Keratinocyte (primary cell): Measurements from ENCODE around the gene TLL2. TPM values are rescaled to one million over a fixed set of nuclear protein-coding genes. Genes with fewer than 3 reads are reported as not detected.

ENCODE experiments used
- DNase-seq: peaks from one replicate; pipeline ENCODE4 v3.0.0-alpha.2; 2011; ENCODE audit warnings: low read depth, missing footprints, low spot score
- FAIRE-seq: peaks from 2 replicates; lab custom pipeline; 2011; peaks lifted over from hg19 to GRCh38; lab: Jason Lieb, UNC
- H2AFZ ChIP-seq: 2 replicates; pipeline ENCODE4 v1.6.0; 2012; ENCODE audit warnings: low read length, control low read depth, inconsistent platforms; ENCODE audit not compliant: control insufficient read depth
- H3K27ac ChIP-seq: 2 replicates; pipeline ENCODE4 v1.5.1; 2011; ENCODE audit warnings: low read length; ENCODE audit not compliant: control insufficient read depth, insufficient read depth
- H3K27me3 ChIP-seq: 3 replicates; pipeline ENCODE4 v1.6.0; 2011; ENCODE audit warnings: low read length; ENCODE audit not compliant: control insufficient read depth, insufficient read depth; ENCODE audit errors: extremely low read depth
- H3K36me3 ChIP-seq, 2 experiments: 2 replicates in 1 of 2; 3 replicates in 1 of 2; pipeline ENCODE4 v1.5.1; 2011; ENCODE audit warnings: low read length in 2 of 2, mild to moderate bottlenecking in 1 of 2; ENCODE audit not compliant: control insufficient read depth in 2 of 2, insufficient read depth in 2 of 2; ENCODE audit errors: extremely low read depth in 1 of 2
- H3K4me1 ChIP-seq: 3 replicates; pipeline ENCODE4 v1.5.1; 2011; ENCODE audit warnings: low read length; ENCODE audit not compliant: control insufficient read depth, insufficient read depth; ENCODE audit errors: extremely low read depth
- H3K4me2 ChIP-seq: 3 replicates; pipeline ENCODE4 v1.6.0; 2011; ENCODE audit warnings: low read depth, low read length; ENCODE audit not compliant: control insufficient read depth, insufficient read depth; ENCODE audit errors: extremely low read depth
- H3K4me3 ChIP-seq, 3 experiments: fragments of 200-600 bp in 1 of 3; sonication (generic) in 1 of 3; 2 replicates in 2 of 3; 3 replicates in 1 of 3; pipeline ENCODE4 v1.5.1; 2011 to 2016; ENCODE audit warnings: low read length in 3 of 3, mild to moderate bottlenecking in 3 of 3, control low read depth in 2 of 3, inconsistent platforms in 1 of 3, low read depth in 1 of 3, mixed read lengths in 1 of 3, mixed run types in 1 of 3, moderate library complexity in 1 of 3; ENCODE audit not compliant: control insufficient read depth in 2 of 3, insufficient read depth in 2 of 3; ENCODE audit errors: extremely low read depth in 1 of 3
- H3K79me2 ChIP-seq: 2 replicates; pipeline ENCODE4 v1.6.0; 2012; ENCODE audit warnings: low read length; ENCODE audit not compliant: control insufficient read depth, insufficient read depth
- H3K9ac ChIP-seq: 3 replicates; pipeline ENCODE4 v1.6.0; 2011; ENCODE audit warnings: low read length; ENCODE audit not compliant: control insufficient read depth, insufficient read depth; ENCODE audit errors: extremely low read depth
- H3K9me1 ChIP-seq: 3 replicates; pipeline ENCODE4 v1.6.0; 2011; ENCODE audit warnings: low read length; ENCODE audit not compliant: control insufficient read depth, insufficient read depth; ENCODE audit errors: extremely low read depth
- H3K9me3 ChIP-seq: 2 replicates; pipeline ENCODE4 v1.5.1; 2012; ENCODE audit warnings: low read depth, low read length; ENCODE audit not compliant: control insufficient read depth
- H4K20me1 ChIP-seq: 3 replicates; pipeline ENCODE4 v1.6.0; 2011; ENCODE audit warnings: low read length; ENCODE audit not compliant: control insufficient read depth, insufficient read depth; ENCODE audit errors: extremely low read depth
- EZH2 ChIP-seq: IDR thresholded peaks from one replicate; pipeline ENCODE4 v1.6.1; 2012; ENCODE audit warnings: inconsistent platforms, mild to moderate bottlenecking, low read length, moderate library complexity
- dilution Hi-C: fragments of 300-500 bp; cut with MboI; formaldehyde crosslinking; loops from one replicate; pipeline ENCODE4 v1.7.0; 2020; ENCODE audit warnings: low sequenced_read_pairs; ENCODE audit not compliant: extremely low pct_ligation_motif_present
- polyA plus RNA-seq, 5 experiments: library from polyadenylated mRNA; depleted of rRNA in 3 of 5; stranded (reverse) in 3 of 5; stranded (forward) in 1 of 5; unstranded in 1 of 5; fragments of >200 nt; gene quantifications; 1 replicate in 1 of 5; 2 replicates in 3 of 5; 3 replicates in 1 of 5; pipeline versions ENCODE4 v1.2.1 to v1.2.3, GENCODE V29; 2011 to 2012; ENCODE audit warnings: missing spikeins in 2 of 5, low read depth in 1 of 5, low replicate concordance in 1 of 5
- TF ChIP-seq, protein P1 (sequence below), 3 experiments: IDR thresholded peaks in 1 of 3; conservative IDR thresholded peaks in 1 of 3; optimal IDR thresholded peaks in 1 of 3; 2 replicates in 2 of 3; 3 replicates in 1 of 3; pipeline versions ENCODE3 to v1.5.1; 2011; ENCODE audit warnings: low read length in 3 of 3, mild to moderate bottlenecking in 3 of 3, moderate library complexity in 2 of 3, control low read depth in 1 of 3, inconsistent platforms in 1 of 3; ENCODE audit not compliant: insufficient read depth in 2 of 3; ENCODE audit errors: extremely low read depth in 1 of 3

Gene TLL2
- polyA plus RNA-seq, 1 donor (not counting 4 experiments of a cell fraction or from before 2014, with no cell fraction given) = 0.83 TPM

GRCh38 chr10:96407560-96408069 is 106.1 kb downstream of the TLL2 start:
- no peaks in the 10 kb centered on the region for H3K4me1 ChIP-seq
- FAIRE-seq (no peak), DNase-seq (no peak)
- no peak overlapping the region for H3K4me2 ChIP-seq
- H3K27me3 ChIP-seq = peaks cover 4% of the 10 kb centered on the region
- no peaks in the 10 kb centered on the region for H3K79me2 ChIP-seq
- dilution Hi-C loops = no loop called here
- no peak for TF ChIP-seq EZH2
- TF ChIP-seq, protein P1, sequence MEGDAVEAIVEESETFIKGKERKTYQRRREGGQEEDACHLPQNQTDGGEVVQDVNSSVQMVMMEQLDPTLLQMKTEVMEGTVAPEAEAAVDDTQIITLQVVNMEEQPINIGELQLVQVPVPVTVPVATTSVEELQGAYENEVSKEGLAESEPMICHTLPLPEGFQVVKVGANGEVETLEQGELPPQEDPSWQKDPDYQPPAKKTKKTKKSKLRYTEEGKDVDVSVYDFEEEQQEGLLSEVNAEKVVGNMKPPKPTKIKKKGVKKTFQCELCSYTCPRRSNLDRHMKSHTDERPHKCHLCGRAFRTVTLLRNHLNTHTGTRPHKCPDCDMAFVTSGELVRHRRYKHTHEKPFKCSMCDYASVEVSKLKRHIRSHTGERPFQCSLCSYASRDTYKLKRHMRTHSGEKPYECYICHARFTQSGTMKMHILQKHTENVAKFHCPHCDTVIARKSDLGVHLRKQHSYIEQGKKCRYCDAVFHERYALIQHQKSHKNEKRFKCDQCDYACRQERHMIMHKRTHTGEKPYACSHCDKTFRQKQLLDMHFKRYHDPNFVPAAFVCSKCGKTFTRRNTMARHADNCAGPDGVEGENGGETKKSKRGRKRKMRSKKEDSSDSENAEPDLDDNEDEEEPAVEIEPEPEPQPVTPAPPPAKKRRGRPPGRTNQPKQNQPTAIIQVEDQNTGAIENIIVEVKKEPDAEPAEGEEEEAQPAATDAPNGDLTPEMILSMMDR (optimal IDR thresholded peaks at IDR 0.05 in 1 of 3, IDR thresholded peaks at IDR 0.05 in 1 of 3, conservative IDR thresholded peaks at IDR 0.05 in 1 of 3; ENCODE audit: extremely low read depth in 1 of 3, insufficient read depth in 2 of 3, low read length in 3 of 3) = no peak
- no peak overlapping the region for H2AFZ ChIP-seq
- H3K9me3 ChIP-seq = no peaks in the 10 kb centered on the region
- no peak overlapping the region for H3K4me3 ChIP-seq
- no peaks in the 10 kb centered on the region for H3K9me1 ChIP-seq
- H3K9ac ChIP-seq = no peak overlapping the region
- no peaks in the 10 kb centered on the region for H3K36me3 ChIP-seq
- no peaks in the 10 kb centered on the region for H4K20me1 ChIP-seq
- H3K27ac ChIP-seq = no peak overlapping the region

- TF ChIP-seq EZH2 = no peak
- TF ChIP-seq, protein P1 (optimal IDR thresholded peaks at IDR 0.05 in 1 of 3, IDR thresholded peaks at IDR 0.05 in 1 of 3, conservative IDR thresholded peaks at IDR 0.05 in 1 of 3; ENCODE audit: extremely low read depth in 1 of 3, insufficient read depth in 2 of 3, low read length in 3 of 3) = no peak
- no peak overlapping the region for H3K27ac ChIP-seq
- H3K4me2 ChIP-seq = no peak overlapping the region
- H3K36me3 ChIP-seq = no peaks in the 10 kb centered on the region
- dilution Hi-C loops = no loop called here
- H3K9me3 ChIP-seq = no peaks in the 10 kb centered on the region
- H2AFZ ChIP-seq = no peak overlapping the region
- no peak overlapping the region for H3K4me3 ChIP-seq
- H4K20me1 ChIP-seq = no peaks in the 10 kb centered on the region
- DNase-seq (no peak), FAIRE-seq (no peak)
- no peak overlapping the region for H3K9ac ChIP-seq
- H3K79me2 ChIP-seq = no peaks in the 10 kb centered on the region
- no peaks in the 10 kb centered on the region for H3K9me1 ChIP-seq
- H3K4me1 ChIP-seq = no peaks in the 10 kb centered on the region
- peaks cover 1% of the 10 kb centered on the region for H3K27me3 ChIP-seq
Observed at GRCh38 chr10:96406091-96406490, 107.6 kb downstream of the TLL2 start.
